GM19324 (cell line): ENCODE measurements around the gene BCAS3.
"Not testable (repeated sequence)": the region's sequence is repeated elsewhere in the genome, so short reads cannot be mapped to it uniquely, and the experiment has no call there.

ENCODE experiments used
- ATAC-seq: cut with Tn5 transposase; IDR thresholded peaks from one replicate; pipeline ENCODE4 v1.9.1; 2021; ENCODE audit warnings: mild to moderate bottlenecking, moderate library complexity; ENCODE audit not compliant: unreplicated experiment, low FRiP score

The BCAS3 gene

DNA sequence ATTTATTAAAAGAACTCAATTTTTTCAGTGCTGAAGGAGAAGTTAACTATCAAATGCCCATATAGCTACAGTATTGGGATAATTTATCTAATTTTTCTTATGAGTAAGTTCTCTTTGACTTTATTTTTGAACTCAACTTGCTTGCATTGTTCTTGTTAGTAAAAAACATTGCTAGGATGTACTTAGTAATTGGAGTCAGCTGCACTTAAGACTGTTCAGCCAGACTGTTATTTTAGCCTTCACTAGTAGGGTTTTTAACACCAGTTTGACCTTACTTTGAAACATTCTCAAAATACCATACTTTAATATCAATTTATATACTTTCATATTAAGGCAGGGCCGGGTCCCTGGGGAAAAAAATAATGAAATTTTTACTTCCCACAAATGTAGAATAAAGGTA is 465.4 kb downstream of the BCAS3 start:
- no peak for ATAC-seq

DNA sequence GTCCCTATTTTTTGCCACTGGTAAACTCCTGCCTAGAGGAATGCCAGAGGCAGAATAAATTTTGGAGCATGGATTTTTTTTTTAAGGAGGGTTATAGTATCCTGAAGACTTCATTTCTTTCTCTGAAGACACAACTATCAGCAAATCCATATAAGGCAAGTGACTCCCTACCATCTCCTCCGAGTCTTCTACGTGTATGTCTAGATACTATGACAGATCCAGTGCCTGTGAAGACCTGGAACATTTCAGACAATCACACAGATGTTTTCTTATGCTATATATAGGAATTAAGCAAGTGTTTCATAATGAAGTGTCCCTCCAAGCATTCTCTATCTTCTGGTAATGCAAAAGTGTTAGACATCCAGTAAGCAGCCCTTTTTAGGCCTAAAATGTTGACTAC is 466.5 kb downstream of the BCAS3 start:
- ATAC-seq, result no peak

DNA sequence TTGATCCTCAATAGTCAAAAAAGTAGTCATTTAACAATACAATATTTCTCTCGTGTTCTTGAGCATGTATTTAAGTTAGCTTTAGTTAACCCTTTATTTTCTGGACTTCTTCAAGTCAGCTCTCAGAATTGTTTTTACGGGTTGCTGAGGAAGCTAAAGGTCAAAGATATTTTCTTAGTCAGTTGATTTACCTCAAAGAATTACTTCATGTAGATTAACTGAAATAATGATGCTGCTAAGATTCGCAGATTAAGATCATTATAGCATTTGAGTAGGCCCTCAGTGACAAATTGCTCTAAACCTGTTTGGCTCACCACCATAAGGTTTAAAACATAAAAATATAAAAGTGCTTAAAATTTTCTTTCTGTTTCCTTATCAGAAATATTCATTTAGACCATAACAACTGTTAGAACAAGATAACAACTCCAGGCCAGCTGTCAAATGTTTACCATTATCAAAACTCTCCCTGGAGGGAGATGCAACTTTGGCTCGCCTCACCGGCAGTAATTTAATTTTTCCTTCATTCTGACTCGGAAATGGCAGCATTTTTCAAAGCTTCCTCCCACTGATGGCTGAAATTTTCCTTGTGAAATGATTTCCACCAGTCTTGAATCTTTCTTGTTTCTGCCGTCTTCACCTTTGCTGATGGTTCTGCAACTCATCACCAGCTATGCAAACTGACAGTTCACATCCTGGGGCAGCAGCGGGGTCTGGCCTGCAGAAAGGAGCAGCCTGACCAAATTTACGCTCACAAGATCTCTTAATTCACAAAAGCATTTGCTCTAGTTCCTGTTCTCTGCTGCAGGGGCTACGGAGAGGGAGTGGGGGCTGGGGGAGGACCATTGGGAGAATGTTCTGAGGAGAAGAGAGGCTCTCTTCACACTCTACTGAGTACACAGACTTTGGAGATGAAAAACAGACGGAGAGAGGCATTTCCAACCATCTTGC is 467.2 kb downstream of the BCAS3 start:
- ATAC-seq, result no peak

DNA sequence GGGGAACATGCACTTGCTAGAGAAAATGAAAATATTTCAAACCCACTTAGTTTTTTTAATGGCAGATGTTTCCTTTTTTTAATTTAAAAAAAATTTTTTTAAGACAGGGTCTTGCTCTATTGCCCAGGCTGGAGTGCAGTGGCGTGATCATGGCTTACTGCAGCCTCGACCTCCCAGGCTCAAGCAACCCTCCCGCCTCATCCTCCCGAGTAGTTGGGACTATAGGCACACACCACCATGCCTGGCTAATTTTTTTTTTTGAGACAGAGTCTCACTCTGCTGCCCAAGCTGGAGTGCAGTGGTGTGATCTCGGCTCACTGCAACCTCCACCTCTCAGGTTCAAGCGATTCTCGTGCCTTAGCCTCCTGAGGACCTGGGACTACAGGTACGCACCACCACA is 469.2 kb downstream of the BCAS3 start:
- ATAC-seq, result not testable (repeated sequence)

DNA sequence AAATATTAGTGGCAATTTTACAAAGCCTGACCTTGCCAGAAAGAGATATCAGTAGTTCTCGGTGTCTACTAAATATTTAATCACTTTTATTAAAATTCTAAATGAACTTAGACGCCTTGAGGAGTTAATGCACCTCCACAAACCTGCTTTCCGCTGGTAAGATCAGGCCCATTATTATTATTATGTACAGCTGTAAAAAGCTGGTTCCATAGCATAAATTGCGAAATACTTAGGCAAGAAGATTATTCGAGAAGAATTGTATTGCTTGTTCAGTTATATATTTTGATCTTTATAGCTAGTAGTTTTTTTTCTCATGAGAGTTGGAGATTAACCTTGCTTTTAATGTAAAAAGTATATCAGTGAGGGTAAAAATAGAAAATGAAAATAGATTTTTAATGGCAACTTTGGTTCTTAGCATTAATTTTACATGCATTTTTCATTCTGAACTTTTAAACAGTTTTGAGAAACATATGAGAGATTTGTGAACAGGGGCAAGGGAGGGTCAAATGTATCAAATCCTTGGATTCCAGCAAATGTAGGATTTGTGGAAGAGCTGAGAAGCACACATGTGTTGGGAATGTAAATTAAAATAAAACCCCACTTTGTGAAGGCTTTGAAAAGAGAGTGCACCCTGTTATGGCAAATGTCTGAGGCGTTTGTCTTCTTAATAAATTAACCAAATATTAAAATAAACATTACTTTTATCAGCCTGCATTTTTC is 471.6 kb downstream of the BCAS3 start:
- ATAC-seq, result no peak

DNA sequence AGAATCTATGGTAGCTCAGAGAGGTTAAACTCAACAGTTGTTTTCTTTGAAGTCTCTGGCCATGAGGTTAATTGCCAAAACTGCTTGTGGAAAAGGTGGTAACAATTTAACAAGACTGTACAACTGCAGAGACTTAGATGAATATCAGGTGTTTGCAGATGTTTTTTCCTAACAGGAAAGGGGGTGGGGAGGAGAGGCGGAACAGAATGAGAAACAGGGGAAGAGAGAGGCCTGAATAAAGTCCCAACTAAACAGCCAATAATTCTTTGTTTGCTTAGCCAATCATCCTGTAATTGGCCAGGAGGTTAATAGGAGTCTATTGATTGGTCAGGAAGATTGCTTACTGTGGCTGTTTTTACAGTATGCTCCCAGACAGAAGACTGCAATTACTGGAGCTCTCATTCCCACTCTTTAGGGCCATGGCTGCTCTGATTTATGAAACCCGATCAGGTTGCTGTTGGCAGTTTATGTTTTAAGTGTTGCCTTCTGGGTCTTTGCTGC is 472.3 kb downstream of the BCAS3 start:
- no peak for ATAC-seq

DNA sequence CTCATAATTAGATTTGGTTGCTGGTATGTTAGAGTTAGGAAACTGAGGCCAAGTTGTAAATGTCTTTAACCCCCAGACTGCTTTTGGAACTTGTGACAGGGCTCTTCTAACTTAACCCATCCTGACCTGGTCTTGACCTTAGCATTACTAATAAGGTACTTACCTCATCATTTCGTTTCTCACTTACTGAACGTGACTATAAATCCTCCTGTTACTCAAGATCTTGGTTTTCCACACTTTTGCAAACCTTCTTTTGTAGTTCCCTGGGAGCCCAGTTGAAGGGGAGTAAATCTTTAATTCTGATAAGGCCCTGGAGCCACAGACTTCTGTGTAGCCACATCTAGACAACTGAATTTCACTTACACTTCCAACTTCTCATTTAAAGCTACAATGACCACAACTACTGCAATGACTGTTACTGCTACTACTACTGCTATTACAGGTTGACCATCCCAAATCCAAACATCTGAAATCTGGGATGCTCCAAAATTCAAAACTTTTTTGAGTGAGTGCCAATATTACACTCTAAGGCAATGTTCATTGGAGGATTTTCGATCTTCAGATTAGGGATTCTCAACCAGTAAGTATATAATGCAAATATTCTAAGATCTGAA is 473.1 kb downstream of the BCAS3 start:
- no peak for ATAC-seq

DNA sequence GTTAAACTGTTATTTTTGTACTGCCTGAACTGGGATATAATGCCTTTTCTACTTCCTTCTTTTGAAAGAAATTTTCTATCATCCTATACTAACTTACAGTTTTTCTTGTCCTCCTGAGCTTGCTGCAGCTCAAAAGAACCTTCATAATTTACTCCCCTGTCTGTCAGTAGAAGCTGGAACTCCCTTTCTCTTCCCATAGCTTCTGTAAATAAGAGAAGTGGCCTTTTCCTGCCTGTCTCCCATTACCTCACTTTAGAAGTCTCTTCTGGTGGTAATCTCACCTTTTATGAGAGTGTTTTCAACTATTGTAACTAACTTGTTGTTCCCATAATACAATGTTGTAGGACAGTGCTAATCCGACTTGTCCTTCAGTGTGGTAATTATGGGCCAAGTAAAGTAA is 475.2 kb downstream of the BCAS3 start:
- no peak for ATAC-seq

DNA sequence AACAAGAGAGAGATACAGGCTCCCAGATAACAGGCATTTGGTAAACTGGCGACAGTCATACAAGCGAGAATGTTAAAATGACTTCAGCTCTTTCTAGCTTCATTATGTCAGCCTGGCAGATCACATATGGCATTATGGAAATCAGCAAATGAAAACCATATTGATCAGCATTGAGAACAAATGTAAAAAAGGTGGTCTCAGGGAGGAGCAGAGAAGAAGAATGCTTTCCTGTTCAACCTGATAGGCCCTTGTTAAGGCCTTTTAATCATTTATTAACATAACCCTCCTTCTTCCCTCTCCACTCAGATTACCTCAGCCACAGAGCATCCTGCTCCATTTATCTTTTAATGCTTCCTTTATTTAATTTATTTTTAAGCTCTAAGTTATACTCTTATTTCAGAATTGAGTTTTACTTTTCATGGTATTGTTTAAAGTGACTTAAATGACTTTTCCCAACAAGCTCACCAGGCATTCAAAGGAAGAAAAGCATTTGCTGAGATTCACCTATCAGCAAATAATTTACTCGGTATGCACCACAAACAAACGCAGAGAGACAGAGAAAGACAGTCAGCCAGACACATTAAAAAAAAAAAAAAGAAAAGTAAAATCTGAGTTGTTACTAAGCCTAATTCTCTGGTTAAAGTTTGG is 478.1 kb downstream of the BCAS3 start:
- ATAC-seq, result no peak

DNA sequence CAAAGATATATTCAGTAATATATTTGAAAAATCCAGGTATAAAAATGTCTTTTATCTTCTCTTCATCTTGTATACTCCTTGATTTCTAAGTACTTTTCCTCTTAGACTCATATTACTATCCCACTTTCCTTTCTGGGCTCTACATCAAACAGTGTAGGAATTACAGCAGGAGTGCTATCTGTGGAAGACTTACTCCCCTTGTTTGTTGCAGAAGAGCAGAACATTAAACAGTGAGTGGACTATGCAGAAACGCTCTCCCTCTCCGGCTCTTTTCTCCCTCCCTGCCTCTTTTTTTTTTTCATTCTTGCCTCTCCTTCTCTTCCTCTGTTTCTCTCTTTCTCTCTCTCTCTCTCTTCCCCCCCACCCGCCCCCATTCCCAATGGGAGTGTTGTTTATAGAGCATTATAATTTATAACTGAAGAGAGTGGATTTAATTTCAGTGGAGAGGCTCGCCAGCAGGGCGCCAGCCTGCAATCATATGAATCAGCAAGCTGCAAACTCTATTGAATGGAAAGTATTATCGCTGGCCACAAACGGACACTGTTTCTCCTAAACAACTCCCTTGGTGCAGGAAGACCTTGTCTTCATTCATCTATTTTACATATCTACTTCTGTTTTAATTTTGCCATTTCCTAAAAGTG is 479.7 kb downstream of the BCAS3 start:
- ATAC-seq, result no peak

DNA sequence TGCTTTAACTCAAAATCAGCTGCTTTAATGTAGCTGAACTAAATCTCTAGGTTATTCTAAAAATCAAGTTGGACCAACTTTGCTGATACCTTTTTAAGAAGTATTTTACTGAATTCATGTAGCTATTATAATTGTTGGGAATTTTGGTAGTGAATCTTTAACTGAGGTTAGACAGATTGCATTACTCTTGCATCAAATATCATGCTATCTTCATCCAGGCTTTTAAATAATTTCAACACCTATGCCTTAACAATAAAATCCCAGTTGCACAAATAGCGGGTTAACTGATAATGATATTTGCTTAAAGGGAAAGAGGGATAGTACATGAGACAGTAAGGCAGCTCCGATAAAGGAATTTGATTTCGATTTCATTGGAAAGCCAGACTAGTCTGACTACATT is 480.7 kb downstream of the BCAS3 start:
- no peak for ATAC-seq

DNA sequence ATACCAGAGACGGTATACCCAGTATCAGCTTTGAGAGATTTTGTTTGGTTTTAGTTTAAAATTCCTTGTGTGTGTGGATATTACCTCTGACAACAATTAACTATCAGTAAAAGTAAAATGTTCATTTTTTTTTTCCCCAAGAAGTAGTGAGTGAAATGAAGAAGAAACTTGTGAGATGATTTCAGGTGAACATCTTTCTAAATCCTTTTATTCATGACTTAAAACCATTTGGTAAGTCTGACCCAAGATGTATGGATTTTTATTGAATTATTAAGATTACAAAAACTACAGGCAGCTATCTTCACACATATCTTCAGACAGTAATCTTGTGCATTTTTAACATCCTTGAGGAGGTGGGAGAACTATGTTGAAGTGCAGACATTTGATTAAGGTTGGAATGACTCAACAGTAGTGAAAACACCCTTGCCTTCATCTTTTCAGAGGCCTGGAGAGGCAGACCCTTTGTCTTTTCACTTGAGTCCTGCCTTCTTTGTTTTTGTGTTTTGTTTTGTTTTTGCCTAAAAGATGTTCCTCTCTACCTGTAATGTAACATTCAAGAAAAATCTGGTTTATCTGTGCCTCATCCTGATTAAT is 481.7 kb downstream of the BCAS3 start:
- no peak for ATAC-seq

DNA sequence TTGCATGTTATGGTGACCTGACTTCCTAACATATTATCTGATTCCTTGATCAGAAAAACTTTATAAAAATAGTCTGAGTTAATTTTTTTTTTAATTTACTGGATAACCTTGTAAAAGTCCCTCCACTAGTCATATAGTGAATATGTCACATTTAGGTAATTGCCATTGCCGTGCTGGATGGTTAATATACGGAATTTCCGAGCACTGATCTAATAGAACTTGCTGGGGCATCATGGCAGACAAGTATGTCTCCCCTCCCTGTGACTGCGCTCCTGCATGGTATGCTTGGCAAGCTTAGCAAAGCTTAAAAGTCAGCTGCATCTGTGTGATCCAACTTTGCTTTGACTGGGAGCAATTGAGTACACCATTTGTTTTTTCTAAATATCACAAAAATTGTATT is 482.6 kb downstream of the BCAS3 start:
- ATAC-seq, result no peak

DNA sequence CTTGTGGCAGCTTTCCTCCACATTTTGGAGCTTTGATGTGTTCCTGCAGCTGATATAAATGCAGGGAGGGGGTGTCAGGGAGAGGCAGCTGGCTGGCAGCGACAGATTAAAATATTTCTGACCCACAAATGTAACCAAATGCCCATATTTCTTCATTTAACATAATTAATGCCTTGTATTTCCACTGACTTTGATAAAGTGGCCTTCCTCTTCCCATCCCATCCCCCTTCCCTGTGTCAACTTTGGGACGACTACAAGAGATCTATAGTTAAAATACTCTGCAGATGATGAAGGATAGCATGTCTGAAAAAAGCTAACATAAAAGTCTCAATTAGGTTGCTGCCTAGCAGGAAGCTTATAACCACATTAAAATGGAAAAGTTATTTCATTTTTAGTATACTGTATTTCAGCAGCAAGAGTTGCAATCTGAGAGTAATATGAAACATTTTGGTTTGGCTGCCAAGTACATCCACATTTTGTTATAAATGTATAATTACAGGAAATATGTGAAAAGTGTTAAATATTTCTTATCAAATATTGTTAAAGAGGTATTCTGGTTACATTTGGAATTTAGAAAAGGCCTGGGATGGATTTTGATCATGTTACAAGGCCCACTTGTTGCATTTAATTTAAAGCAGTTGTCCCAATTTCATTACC is 483.3 kb downstream of the BCAS3 start:
- no peak for ATAC-seq

DNA sequence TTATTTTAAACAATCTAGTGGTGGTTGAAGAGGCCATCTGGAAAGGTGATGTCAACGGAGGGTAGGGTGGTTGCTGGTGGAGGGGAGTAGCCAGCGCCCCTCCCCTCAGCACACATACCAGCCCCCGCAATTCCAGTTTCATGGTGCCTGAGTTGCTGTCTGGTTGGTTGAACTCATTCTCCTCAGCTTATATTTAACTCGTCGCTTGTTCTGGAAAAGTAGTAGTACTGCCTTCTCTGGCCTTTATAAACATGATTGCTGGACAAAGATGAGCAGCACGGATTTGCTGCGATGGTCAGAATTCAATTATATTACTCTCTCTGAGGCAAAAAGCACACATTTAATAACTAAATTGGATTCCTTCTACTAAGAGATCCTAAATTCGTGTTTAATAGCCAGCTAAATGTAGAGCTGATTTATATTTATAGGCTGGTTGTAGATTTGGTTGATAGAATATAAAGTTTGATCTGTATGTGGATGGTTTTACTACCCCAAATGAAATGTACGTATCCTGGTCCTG is 484.0 kb downstream of the BCAS3 start:
- ATAC-seq, result no peak

DNA sequence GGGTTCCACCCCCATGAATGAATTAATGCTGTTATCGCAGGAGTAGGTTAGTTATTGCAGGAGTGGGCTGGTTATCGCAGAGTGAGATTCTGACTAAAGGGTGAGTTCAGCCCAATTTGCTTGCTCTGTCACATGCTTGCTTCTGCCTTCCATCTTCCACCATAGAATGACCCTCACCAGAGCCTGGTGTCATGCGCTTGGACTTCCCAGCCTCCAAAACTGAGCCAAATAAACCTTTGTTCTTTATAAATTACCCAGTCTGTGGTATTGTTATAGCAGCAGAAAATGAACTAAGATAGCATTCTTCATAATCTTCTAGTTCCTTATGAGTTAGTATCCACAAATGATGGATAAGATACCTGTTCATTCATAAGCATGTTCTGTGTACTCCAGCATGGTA is 486.9 kb downstream of the BCAS3 start:
- no peak for ATAC-seq

DNA sequence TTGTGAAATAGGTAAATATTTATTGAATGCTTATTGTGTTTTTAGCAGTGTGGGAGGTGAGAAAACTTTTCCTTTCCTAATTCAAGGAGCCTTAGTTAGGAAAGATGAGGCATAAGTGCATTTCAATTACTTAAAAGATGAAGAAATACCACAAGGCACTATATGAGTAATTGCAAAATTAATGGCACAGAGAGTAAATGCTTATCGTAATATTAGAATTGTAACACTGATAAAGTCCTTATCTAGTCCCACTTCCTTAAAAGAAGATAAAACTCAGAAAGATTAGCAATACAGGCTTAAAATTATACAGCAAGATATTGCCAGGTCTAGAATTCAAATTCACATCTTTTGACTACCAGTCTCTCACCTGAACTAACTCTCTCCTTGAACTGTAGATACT is 489.4 kb downstream of the BCAS3 start:
- ATAC-seq, result no peak

DNA sequence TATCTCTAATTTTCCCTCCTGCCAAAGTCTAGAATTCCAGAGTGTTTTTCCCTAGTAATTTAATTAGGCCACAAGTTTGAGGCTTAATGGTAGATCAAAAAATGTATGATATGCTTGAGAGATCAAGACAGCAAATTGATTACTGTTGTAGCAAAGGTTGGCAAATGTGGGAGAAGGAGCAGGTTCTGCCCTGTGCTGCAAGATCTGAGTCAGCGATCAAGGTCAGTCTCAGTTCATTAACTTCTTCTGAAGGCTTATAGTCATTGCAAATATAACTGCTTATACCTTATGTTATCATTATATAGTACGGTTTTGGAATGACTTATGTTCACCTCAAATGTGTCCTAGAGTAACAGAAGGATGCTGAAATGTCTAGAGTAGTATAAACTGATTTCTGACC is 490.9 kb downstream of the BCAS3 start:
- no peak for ATAC-seq

DNA sequence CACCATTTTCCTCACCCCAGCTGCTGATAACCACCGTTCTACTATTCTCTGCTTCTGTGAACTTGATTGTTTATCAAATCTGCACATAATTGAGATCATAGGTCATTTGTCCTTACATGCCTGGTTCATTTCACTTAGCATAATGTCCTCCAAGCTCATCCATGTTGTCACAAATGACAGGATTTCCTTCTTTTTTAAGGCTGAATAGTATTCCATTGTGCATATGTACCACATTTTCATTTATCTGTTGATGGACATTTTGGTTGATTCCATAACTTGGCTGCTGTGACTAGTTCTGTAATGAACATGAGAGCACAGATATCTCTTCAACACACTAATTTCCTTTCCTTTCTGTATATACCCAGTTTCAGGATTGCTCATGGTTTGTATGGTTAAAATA is 496.7 kb downstream of the BCAS3 start:
- no peak for ATAC-seq
